Caco-2 (cell line): ENCODE measurements around the gene CTCFL. TPM values are rescaled to one million over a fixed set of nuclear protein-coding genes. Genes with fewer than 3 reads are reported as not detected.

Experiments used
- BruUV-seq: library from RNA; stranded (reverse); fragments of 400-500 nt; replicated peaks from 2 replicates; lab custom pipeline; 2021; lab: Mats Ljungman, UMichigan
- CTCF ChIA-PET: fragments of 300-600 bp; sonication (Branson Sonifier 250); formaldehyde crosslinking; loops from one replicate; lab custom pipeline; 2022; ENCODE audit warnings: antibody characterized with exemption; lab: Charles Lee
- POLR2A ChIA-PET: fragments of 300-600 bp; sonication (Branson Sonifier 250); formaldehyde crosslinking; loops from one replicate; lab custom pipeline; 2022; ENCODE audit warnings: antibody characterized with exemption; lab: Charles Lee
- DNase-seq, 2 experiments: peaks; one replicate each; pipeline versions ENCODE4 v3.0.0 to v3.0.0-alpha.2; 2020 to 2022
- H3K27me3 ChIP-seq: replicated peaks from 2 replicates; pipeline ENCODE4 v1.6.0; 2011; ENCODE audit warnings: low read length; ENCODE audit not compliant: control insufficient read depth, insufficient read depth
- H3K36me3 ChIP-seq: 2 replicates; pipeline ENCODE4 v1.5.1; 2011; ENCODE audit warnings: low read length; ENCODE audit not compliant: control insufficient read depth, insufficient read depth
- H3K4me1 ChIP-seq: fragments of 250-450 bp; sonication (Bioruptor Pico); 2 replicates; pipeline ENCODE4 v1.5.1; 2020; ENCODE audit warnings: mild to moderate bottlenecking
- H3K4me3 ChIP-seq: 2 replicates; pipeline ENCODE4 v1.5.1; 2011; ENCODE audit warnings: low read depth, mild to moderate bottlenecking, control low read depth, low read length
- H3K9me3 ChIP-seq: fragments of 250-450 bp; sonication (Bioruptor Pico); 2 replicates; pipeline ENCODE4 v1.5.1; 2020; ENCODE audit warnings: mild to moderate bottlenecking, moderate library complexity
- H3K27ac Mint-ChIP-seq: one replicate; pipeline ENCODE4 v1.8.0; 2022; ENCODE audit warnings: mixed read lengths; ENCODE audit not compliant: unreplicated experiment
- H3K27me3 Mint-ChIP-seq: one replicate; pipeline ENCODE4 v1.8.0; 2022; ENCODE audit warnings: mixed read lengths; ENCODE audit not compliant: insufficient read depth, unreplicated experiment
- H3K36me3 Mint-ChIP-seq: one replicate; pipeline ENCODE4 v1.8.0; 2022; ENCODE audit warnings: mild to moderate bottlenecking, mixed read lengths; ENCODE audit not compliant: insufficient read depth, unreplicated experiment
- H3K4me1 Mint-ChIP-seq: one replicate; pipeline ENCODE4 v1.8.0; 2022; ENCODE audit warnings: low read depth, mixed read lengths; ENCODE audit not compliant: unreplicated experiment
- H3K4me3 Mint-ChIP-seq: one replicate; pipeline ENCODE4 v1.8.0; 2022; ENCODE audit warnings: mild to moderate bottlenecking, moderate library complexity, mixed read lengths; ENCODE audit not compliant: unreplicated experiment
- H3K9me3 Mint-ChIP-seq: one replicate; pipeline ENCODE4 v1.8.0; 2022; ENCODE audit warnings: mixed read lengths; ENCODE audit not compliant: unreplicated experiment
- CTCF ChIP-seq, 2 experiments: fragments of 200-600 bp in 1 of 2; IDR thresholded peaks; 1 replicate in 1 of 2; 2 replicates in 1 of 2; pipeline versions ENCODE4 v1.5.1 to v1.8.0; 2011 to 2022; ENCODE audit warnings: antibody characterized with exemption in 1 of 2, control low read depth in 1 of 2, inconsistent platforms in 1 of 2, low read depth in 1 of 2, low read length in 1 of 2, mild to moderate bottlenecking in 1 of 2, moderate library complexity in 1 of 2; ENCODE audit not compliant: insufficient read depth in 1 of 2, severe bottlenecking in 1 of 2, unreplicated experiment in 1 of 2
- intact Hi-C: fragments of 100-400 bp; cut with micrococcal nuclease; formaldehyde crosslinking; loops from one replicate; pipeline ENCODE4 v1.10.0; 2022; ENCODE audit not compliant: unreplicated experiment
- total RNA-seq: library from RNA; stranded (reverse); gene quantifications from 2 replicates; pipeline ENCODE4 v1.2.3, GENCODE V29; 2022

CTCFL gene
- total RNA-seq, 1 experiment from 2014 or later: not detected

- Histone ChIP-seq H3K4me1 (no peaks in the 10 kb centered on the region), H3K4me3 (no peak overlapping the region), H3K9me3 (no peaks in the 10 kb centered on the region), H3K27me3 (no peaks in the 10 kb centered on the region; the same call in 1 of the 2 replicates), H3K36me3 (no peaks in the 10 kb centered on the region)
- BruUV-seq: no TSS peak
- Mint-ChIP-seq H3K36me3 (no peaks in the 10 kb centered on the region), H3K27ac (no peak overlapping the region), H3K27me3 (peaks cover 19% of the 10 kb centered on the region), H3K4me1 (no peaks in the 10 kb centered on the region), H3K9me3 (no peaks in the 10 kb centered on the region), H3K4me3 (no peak overlapping the region)
- TF ChIP-seq CTCF (IDR thresholded peaks at IDR 0.05; ENCODE audit: insufficient read depth in 1 of 2, low read depth in 1 of 2, low read length in 1 of 2, severe bottlenecking in 1 of 2, unreplicated experiment in 1 of 2): no peak
- CTCF ChIA-PET: no interaction called here
- POLR2A ChIA-PET: no interaction called here
- DNase-seq: no peak
- intact Hi-C loops: no loop called here
Measured at GRCh38 chr20:57451431-57451794, 73.5 kb downstream of the CTCFL start.

GRCh38 chr20:57450931-57451330 is 74.0 kb downstream of the CTCFL start:
- intact Hi-C loops: no loop called here
- no peak overlapping the region for H3K27ac Mint-ChIP-seq
- DNase-seq: no peak
- no TSS peak for BruUV-seq
- no peaks in the 10 kb centered on the region; the same call in none of the 2 replicates for H3K27me3 ChIP-seq
- ChIA-PET POLR2A (no interaction called here), CTCF (no interaction called here)
- no peaks in the 10 kb centered on the region for H3K4me1 ChIP-seq
- peaks cover 19% of the 10 kb centered on the region for H3K27me3 Mint-ChIP-seq
- no peaks in the 10 kb centered on the region for H3K4me1 Mint-ChIP-seq
- no peaks in the 10 kb centered on the region for H3K9me3 Mint-ChIP-seq
- no peak overlapping the region for H3K4me3 ChIP-seq
- no peaks in the 10 kb centered on the region for H3K36me3 Mint-ChIP-seq
- no peak for TF ChIP-seq CTCF (IDR thresholded peaks at IDR 0.05; ENCODE audit: insufficient read depth in 1 of 2, low read depth in 1 of 2, low read length in 1 of 2, severe bottlenecking in 1 of 2, unreplicated experiment in 1 of 2)
- H3K36me3 ChIP-seq: no peaks in the 10 kb centered on the region
- peaks cover 3% of the 10 kb centered on the region for H3K9me3 ChIP-seq
- no peak overlapping the region for H3K4me3 Mint-ChIP-seq

- ChIA-PET CTCF (no interaction called here), POLR2A (no interaction called here)
- H3K36me3 Mint-ChIP-seq: no peaks in the 10 kb centered on the region
- Histone ChIP-seq H3K9me3 (peaks cover 8% of the 10 kb centered on the region), H3K4me1 (no peaks in the 10 kb centered on the region), H3K36me3 (no peaks in the 10 kb centered on the region), H3K27me3 (no peaks in the 10 kb centered on the region; the same call in none of the 2 replicates), H3K4me3 (no peak overlapping the region)
- TF ChIP-seq CTCF (IDR thresholded peaks at IDR 0.05; ENCODE audit: insufficient read depth in 1 of 2, low read depth in 1 of 2, low read length in 1 of 2, severe bottlenecking in 1 of 2, unreplicated experiment in 1 of 2): no peak
- no peaks in the 10 kb centered on the region for H3K9me3 Mint-ChIP-seq
- no peak for DNase-seq
- H3K27ac Mint-ChIP-seq: no peak overlapping the region
- peaks cover 18% of the 10 kb centered on the region for H3K27me3 Mint-ChIP-seq
- intact Hi-C loops: no loop called here
- no peak overlapping the region for H3K4me3 Mint-ChIP-seq
- no peaks in the 10 kb centered on the region for H3K4me1 Mint-ChIP-seq
- BruUV-seq: no TSS peak
Measured at GRCh38 chr20:57450419-57450818, 74.5 kb downstream of the CTCFL start.
